Measurements from ENCODE around the gene RBMS3.

DNA sequence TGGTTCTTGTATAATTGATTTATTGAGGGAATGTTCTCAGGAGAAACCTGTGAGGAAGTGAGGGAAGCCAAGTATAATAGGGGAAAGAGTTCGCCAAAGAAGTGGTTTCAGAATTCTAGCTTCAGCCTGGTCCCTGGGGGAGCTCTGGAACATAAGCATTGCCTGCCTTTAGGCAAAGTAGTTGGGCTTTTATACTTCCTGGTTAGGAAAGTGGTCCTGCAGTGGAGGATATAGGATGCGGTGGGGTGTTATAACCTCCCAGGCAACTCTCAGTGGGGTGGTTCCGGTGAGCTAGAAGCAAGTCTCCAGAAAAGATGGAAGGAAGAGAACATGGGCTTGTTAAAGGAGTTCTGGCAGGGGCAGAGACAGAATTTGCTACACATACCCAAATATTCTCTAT is 22.7 kb upstream of the RBMS3 start:
- TF ChIP-seq CTCF (IDR thresholded peaks at IDR 0.05), result no peak
- no peak for TF ChIP-seq POLR2A (IDR thresholded peaks at IDR 0.05)
